ENCODE results near the gene ALPK1.

DNA sequence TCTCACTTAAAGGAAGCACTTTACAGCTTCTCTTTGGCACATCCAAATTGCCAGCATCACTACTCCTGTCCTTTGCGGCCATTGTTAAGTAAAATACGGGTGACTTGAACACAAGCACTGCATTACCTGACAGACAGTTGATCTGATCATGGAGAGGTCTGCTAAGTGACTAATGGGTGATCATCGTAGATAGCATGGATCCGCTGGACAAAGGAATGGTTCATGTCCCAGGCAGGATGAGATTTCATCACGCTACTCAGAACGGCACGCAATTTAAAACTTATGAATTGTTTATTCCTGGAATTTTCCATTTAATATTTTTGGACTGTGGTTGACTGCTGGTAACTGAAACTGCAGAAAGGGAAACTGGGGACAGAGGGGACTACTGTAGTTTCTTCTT lies 124.7 kb downstream of the ALPK1 start:
- no peak for TF ChIP-seq POLR2A (IDR thresholded peaks at IDR 0.05)
- TF ChIP-seq, protein P1, sequence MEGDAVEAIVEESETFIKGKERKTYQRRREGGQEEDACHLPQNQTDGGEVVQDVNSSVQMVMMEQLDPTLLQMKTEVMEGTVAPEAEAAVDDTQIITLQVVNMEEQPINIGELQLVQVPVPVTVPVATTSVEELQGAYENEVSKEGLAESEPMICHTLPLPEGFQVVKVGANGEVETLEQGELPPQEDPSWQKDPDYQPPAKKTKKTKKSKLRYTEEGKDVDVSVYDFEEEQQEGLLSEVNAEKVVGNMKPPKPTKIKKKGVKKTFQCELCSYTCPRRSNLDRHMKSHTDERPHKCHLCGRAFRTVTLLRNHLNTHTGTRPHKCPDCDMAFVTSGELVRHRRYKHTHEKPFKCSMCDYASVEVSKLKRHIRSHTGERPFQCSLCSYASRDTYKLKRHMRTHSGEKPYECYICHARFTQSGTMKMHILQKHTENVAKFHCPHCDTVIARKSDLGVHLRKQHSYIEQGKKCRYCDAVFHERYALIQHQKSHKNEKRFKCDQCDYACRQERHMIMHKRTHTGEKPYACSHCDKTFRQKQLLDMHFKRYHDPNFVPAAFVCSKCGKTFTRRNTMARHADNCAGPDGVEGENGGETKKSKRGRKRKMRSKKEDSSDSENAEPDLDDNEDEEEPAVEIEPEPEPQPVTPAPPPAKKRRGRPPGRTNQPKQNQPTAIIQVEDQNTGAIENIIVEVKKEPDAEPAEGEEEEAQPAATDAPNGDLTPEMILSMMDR (IDR thresholded peaks at IDR 0.05 in 8 of 11, conservative IDR thresholded peaks at IDR 0.05 in 3 of 11), result no peak

All from spleen (tissue), 7 donors.